ENCODE data around the gene SYNPO2. TPM values are rescaled to one million over a fixed set of nuclear protein-coding genes. Genes with fewer than 3 reads are reported as not detected.

The SYNPO2 gene
- total and polyA plus RNA-seq, 2 of the 8 experiments (the other 6 are each of a cell fraction or from before 2014, with no cell fraction given) = 0.50 to 4.2 TPM

DNA sequence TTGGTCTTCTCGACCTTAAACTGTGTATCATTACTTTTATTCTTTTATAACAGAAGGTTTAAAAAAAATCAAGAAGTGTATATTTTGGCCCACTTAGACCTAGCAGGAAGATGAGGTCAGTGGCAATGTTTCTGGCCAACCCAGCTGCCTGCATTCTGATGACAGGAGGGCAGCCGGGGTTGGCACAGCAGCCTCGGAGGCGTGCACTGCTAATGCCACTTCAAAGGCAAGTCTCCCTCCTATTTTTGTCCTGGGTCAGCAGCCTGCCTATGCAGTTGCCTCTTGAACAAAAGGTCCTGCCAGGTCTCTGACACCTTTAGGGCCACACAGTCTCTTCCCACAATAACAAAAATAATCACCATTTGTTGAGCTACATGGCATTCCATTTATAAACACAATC lies 157.6 kb downstream of the SYNPO2 start:
- no peak overlapping the region for H3K4me2 ChIP-seq (ENCODE audit: insufficient read depth in 1 of 2, low read depth in 2 of 2, low read length in 2 of 2)
- no peak overlapping the region for H2AFZ ChIP-seq (ENCODE audit: low read length)
- H2BK20ac ChIP-seq (ENCODE audit: low read length) = no peak overlapping the region
- ChIA-PET CTCF (ENCODE audit: partially characterized antibody) (interaction anchor here (1.7 kb wide), 1 partner anchor 12 kb away, joined by 5 read pairs; no protein-coding TSS in a partner anchor), POLR2A (ENCODE audit: partially characterized antibody) (interaction anchor here (0.6 kb wide), 1 partner anchor 9 kb away, joined by 3 read pairs; no protein-coding TSS in a partner anchor)
- WGBS, 2 experiments (ENCODE audit: extremely low coverage in 1 of 2, insufficient coverage in 1 of 2, insufficient read length in 1 of 2, insufficient replicate concordance in 2 of 2, low coverage in 1 of 2, low lambda C conversion rate in 2 of 2, missing lambda C conversion rate in 1 of 2) = 96% methylated on average over 4 of the region's 4 CpGs; no CpG with 5 or more reads in 1 of the 2 experiments
- H3K4ac ChIP-seq (replicated peaks; ENCODE audit: insufficient read length, low read depth, low read length) = no peak overlapping the region
- H3K9ac ChIP-seq (replicated peaks in 1 of 4; ENCODE audit: extremely low read depth in 1 of 4, low read depth in 3 of 4, low read length in 3 of 4) = no peak overlapping the region
- no peaks in the 10 kb centered on the region for H3K79me1 ChIP-seq (ENCODE audit: low read depth, low read length)
- no peaks in the 10 kb centered on the region for H3K36me3 ChIP-seq (ENCODE audit: control insufficient read depth in 2 of 4, insufficient read depth in 4 of 4, low read length in 3 of 4)
- no peak for FAIRE-seq
- H2BK15ac ChIP-seq (ENCODE audit: low read length) = no peak overlapping the region
- no peak overlapping the region for H3K23ac ChIP-seq (ENCODE audit: insufficient read length)
- no peak overlapping the region for H3K56ac ChIP-seq (replicated peaks; ENCODE audit: insufficient read length, low read depth, low read length)
- H3K23me2 ChIP-seq (ENCODE audit: low read depth, low read length) = no peaks in the 10 kb centered on the region
- H3K27me3 ChIP-seq (replicated peaks in 1 of 4; ENCODE audit: control insufficient read depth in 3 of 4, extremely low read depth in 1 of 4, insufficient read depth in 3 of 4, low read length in 3 of 4) = no peaks in the 10 kb centered on the region
- no peak overlapping the region for H3K27ac ChIP-seq (ENCODE audit: low read depth, low read length)
- no peak overlapping the region for H2BK12ac ChIP-seq (ENCODE audit: low read depth, low read length)
- no peak overlapping the region for H3K18ac ChIP-seq (ENCODE audit: extremely low read depth, low read length)
- H2BK120ac ChIP-seq (replicated peaks; ENCODE audit: low read depth, low read length) = no peak overlapping the region
- DNase-seq (ENCODE audit: low read depth in 1 of 2, low spot score in 2 of 2) = no peak
- H3K14ac ChIP-seq (ENCODE audit: insufficient read length) = no peak overlapping the region
- H4K5ac ChIP-seq (ENCODE audit: insufficient read length, low read depth, low read length) = no peak overlapping the region
- no peak overlapping the region for H4K8ac ChIP-seq (ENCODE audit: extremely low read depth, insufficient read depth, low read length)
- H4K20me1 ChIP-seq (replicated peaks in 1 of 2; ENCODE audit: control insufficient read depth in 1 of 2, insufficient read depth in 2 of 2, low read length in 2 of 2) = no peaks in the 10 kb centered on the region
- no peak overlapping the region for H4K91ac ChIP-seq (replicated peaks; ENCODE audit: insufficient read length, low read length)
- no peaks in the 10 kb centered on the region for H3K9me3 ChIP-seq (ENCODE audit: insufficient read depth in 2 of 2, low read depth in 1 of 2, low read length in 1 of 2)
- H3K79me2 ChIP-seq (ENCODE audit: control insufficient read depth in 1 of 2, insufficient read depth in 2 of 2, low read length in 2 of 2) = no peaks in the 10 kb centered on the region
- peaks cover 0 to 2% (median 0%) of the 10 kb centered on the region in 4 experiments; a peak in 3 of 7 replicates for H3K4me1 ChIP-seq (replicated peaks in 1 of 4; ENCODE audit: control insufficient read depth in 3 of 4, insufficient read depth in 4 of 4, low read length in 3 of 4)
- no peak overlapping the region for H2AK5ac ChIP-seq (ENCODE audit: low read depth, low read length)
- H3K4me3 ChIP-seq (ENCODE audit: extremely low read depth in 1 of 4, insufficient read depth in 2 of 4, low read depth in 3 of 4, low read length in 4 of 4) = no peak overlapping the region
- H2BK5ac ChIP-seq (ENCODE audit: low read depth, low read length) = no peak overlapping the region
- TF ChIP-seq HDAC2 (IDR thresholded peaks at IDR 0.05; ENCODE audit: borderline replicate concordance in 1 of 2, low read depth in 2 of 2, low read length in 2 of 2) (no peak), EP300 (IDR thresholded peaks at IDR 0.05; ENCODE audit: borderline replicate concordance in 1 of 2, low read depth in 2 of 2, low read length in 2 of 2) (no peak), RAD21 (IDR thresholded peaks at IDR 0.05 in 1 of 2, conservative IDR thresholded peaks at IDR 0.05 in 1 of 2; ENCODE audit: low read depth in 2 of 2, low read length in 2 of 2) (no peak), FOSL1 (IDR thresholded peaks at IDR 0.05; ENCODE audit: insufficient read depth, low read depth, low read length) (no peak)
- TF ChIP-seq, protein P1, sequence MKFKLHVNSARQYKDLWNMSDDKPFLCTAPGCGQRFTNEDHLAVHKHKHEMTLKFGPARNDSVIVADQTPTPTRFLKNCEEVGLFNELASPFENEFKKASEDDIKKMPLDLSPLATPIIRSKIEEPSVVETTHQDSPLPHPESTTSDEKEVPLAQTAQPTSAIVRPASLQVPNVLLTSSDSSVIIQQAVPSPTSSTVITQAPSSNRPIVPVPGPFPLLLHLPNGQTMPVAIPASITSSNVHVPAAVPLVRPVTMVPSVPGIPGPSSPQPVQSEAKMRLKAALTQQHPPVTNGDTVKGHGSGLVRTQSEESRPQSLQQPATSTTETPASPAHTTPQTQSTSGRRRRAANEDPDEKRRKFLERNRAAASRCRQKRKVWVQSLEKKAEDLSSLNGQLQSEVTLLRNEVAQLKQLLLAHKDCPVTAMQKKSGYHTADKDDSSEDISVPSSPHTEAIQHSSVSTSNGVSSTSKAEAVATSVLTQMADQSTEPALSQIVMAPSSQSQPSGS (IDR thresholded peaks at IDR 0.05; ENCODE audit: low read length) = no peak
- TF ChIP-seq, protein P2, sequence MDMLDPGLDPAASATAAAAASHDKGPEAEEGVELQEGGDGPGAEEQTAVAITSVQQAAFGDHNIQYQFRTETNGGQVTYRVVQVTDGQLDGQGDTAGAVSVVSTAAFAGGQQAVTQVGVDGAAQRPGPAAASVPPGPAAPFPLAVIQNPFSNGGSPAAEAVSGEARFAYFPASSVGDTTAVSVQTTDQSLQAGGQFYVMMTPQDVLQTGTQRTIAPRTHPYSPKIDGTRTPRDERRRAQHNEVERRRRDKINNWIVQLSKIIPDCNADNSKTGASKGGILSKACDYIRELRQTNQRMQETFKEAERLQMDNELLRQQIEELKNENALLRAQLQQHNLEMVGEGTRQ (IDR thresholded peaks at IDR 0.05; ENCODE audit: low read length) = no peak

Measured in H1 (cell line).